Astrocyte (in vitro differentiated cells and primary cell): ENCODE measurements around the gene PPA2.

Experiments used
- CTCF ChIP-seq: IDR thresholded peaks from 2 replicates; pipeline ENCODE4 v1.5.1; 2011; ENCODE audit warnings: low read depth, mild to moderate bottlenecking, inconsistent platforms, low read length, moderate library complexity; ENCODE audit not compliant: insufficient read depth
- EZH2 ChIP-seq: IDR thresholded peaks from 2 replicates; pipeline ENCODE4 v1.6.1; 2012; ENCODE audit warnings: mild to moderate bottlenecking, low read length, inconsistent platforms; ENCODE audit not compliant: insufficient read depth

GRCh38 chr4:105455998-105456397 lies 17.9 kb downstream of the PPA2 start:
- TF ChIP-seq CTCF (no peak), EZH2 (no peak)
